GM12874 (cell line): ENCODE measurements around the gene NEURL1B.

Experiments used
- TF ChIP-seq, protein P1 (sequence below): IDR thresholded peaks from 2 replicates; pipeline ENCODE4 v1.5.1; 2011; ENCODE audit warnings: low read depth, mild to moderate bottlenecking, control low read depth, low read length, moderate library complexity; ENCODE audit not compliant: insufficient read depth

The NEURL1B gene

DNA sequence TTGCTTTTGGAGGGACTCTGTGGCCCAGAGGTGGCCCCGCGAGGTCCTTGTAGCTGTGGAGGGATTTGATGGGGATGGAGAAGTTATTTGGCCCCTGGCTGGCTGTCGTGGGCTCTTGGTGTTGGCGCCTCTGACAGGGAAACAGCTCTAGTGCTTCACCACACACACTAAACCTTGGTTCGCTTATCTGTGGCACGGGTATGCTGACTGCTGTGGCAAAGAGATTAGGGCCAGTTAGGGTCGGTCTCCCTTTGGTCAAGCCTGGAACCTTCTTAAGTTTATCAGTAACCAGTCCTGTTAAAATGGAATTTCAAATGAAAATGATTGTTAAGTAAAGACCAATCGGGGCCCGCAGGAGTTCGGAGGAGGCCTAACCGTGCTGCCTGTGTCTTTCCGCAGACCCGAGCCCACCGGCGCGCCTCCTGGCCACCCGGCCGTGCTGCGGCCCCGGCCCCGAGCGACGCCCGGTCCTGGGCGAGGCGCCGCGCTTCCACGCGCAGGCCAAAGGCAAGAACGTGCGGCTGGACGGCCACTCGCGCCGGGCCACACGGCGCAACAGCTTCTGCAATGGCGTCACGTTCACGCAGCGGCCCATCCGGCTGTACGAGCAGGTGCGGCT is 28.4 kb downstream of the NEURL1B start:
- TF ChIP-seq, protein P1, sequence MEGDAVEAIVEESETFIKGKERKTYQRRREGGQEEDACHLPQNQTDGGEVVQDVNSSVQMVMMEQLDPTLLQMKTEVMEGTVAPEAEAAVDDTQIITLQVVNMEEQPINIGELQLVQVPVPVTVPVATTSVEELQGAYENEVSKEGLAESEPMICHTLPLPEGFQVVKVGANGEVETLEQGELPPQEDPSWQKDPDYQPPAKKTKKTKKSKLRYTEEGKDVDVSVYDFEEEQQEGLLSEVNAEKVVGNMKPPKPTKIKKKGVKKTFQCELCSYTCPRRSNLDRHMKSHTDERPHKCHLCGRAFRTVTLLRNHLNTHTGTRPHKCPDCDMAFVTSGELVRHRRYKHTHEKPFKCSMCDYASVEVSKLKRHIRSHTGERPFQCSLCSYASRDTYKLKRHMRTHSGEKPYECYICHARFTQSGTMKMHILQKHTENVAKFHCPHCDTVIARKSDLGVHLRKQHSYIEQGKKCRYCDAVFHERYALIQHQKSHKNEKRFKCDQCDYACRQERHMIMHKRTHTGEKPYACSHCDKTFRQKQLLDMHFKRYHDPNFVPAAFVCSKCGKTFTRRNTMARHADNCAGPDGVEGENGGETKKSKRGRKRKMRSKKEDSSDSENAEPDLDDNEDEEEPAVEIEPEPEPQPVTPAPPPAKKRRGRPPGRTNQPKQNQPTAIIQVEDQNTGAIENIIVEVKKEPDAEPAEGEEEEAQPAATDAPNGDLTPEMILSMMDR = no peak

DNA sequence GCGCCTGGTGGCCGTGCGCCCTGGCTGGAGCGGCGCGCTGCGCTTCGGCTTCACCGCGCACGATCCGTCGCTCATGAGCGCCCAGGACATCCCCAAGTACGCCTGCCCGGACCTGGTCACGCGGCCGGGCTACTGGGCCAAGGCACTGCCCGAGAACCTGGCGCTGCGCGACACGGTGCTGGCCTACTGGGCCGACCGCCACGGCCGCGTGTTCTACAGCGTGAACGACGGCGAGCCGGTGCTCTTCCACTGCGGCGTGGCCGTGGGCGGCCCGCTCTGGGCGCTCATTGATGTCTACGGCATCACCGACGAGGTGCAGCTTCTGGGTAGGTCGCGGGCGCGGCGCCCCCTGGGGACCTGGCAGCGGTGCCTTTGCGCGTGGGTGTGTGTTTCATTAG is 28.9 kb downstream of the NEURL1B start:
- TF ChIP-seq, protein P1 = no peak

- TF ChIP-seq, protein P1 = no peak
Observed at GRCh38 chr5:172670444-172670843, 29.4 kb downstream of the NEURL1B start.

GRCh38 chr5:172671091-172671490 is 30.0 kb downstream of the NEURL1B start:
- TF ChIP-seq, protein P1 = no peak

GRCh38 chr5:172672681-172673080 is 31.6 kb downstream of the NEURL1B start:
- TF ChIP-seq, protein P1 = no peak

GRCh38 chr5:172674155-172674554 is 33.1 kb downstream of the NEURL1B start:
- TF ChIP-seq, protein P1 = no peak

DNA sequence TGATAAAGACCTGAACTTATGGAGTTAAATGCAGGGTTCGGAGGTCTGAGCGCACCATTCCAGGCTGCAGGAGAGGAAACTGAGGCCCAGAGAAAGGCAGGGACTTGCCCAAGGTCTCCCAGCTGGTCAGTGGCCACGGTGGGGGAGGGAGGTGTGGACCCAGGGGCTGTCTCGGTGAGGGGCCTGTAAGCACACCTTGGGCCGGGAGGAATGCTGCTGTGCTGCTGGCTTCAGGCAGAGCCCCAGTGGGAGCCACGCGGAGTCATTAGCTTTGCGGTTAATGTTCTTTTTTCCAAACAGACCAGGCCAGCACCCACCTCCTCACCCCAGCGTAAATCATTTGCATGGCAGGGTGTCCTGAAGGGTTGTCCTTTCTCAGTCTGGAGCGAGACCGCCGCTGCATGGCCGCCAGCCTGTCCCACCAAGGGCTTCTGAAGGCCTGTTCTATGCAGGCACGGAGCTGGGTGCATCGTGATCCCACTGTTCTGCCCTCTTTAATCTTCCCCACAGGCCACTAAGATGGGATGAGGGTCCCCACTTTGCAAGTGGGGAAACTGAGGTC is 35.9 kb downstream of the NEURL1B start:
- TF ChIP-seq, protein P1 = no peak
